Measurements from ENCODE around the gene YLPM1.

DNA sequence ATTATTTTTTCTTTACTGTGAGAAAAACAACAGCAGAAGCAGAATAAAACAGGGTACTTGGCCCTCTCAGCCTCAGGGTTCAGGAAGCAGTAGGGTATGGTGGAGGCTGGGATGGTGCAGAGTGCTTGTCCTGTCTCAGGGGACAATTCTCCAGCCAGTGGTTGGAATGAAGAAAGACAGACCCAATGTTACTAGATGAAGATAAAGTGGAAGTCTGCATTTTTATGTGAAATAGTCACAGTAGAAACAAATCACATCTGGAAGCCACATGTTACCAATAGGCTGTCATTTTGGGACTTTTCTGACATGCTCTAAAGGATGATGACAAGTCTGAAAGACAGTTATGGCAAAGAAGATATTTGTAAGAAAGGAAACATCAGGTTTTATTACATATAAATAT is 80.5 kb downstream of the YLPM1 start:
- TF ChIP-seq, protein P1, sequence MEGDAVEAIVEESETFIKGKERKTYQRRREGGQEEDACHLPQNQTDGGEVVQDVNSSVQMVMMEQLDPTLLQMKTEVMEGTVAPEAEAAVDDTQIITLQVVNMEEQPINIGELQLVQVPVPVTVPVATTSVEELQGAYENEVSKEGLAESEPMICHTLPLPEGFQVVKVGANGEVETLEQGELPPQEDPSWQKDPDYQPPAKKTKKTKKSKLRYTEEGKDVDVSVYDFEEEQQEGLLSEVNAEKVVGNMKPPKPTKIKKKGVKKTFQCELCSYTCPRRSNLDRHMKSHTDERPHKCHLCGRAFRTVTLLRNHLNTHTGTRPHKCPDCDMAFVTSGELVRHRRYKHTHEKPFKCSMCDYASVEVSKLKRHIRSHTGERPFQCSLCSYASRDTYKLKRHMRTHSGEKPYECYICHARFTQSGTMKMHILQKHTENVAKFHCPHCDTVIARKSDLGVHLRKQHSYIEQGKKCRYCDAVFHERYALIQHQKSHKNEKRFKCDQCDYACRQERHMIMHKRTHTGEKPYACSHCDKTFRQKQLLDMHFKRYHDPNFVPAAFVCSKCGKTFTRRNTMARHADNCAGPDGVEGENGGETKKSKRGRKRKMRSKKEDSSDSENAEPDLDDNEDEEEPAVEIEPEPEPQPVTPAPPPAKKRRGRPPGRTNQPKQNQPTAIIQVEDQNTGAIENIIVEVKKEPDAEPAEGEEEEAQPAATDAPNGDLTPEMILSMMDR (IDR thresholded peaks at IDR 0.05), result no peak
- no peak for TF ChIP-seq POLR2A (IDR thresholded peaks at IDR 0.05)

Data from thyroid gland (tissue), 4 donors.